H9 (cell line): ENCODE results near the gene PACC1. TPM values are rescaled to one million over a fixed set of nuclear protein-coding genes. Genes with fewer than 3 reads are reported as not detected.

Source experiments
- DNase-seq: peaks from one replicate; pipeline ENCODE4 v3.0.0-alpha.2; 2017
- H2AFZ ChIP-seq: one replicate; pipeline ENCODE4 v1.6.1; 2013; ENCODE audit warnings: mild to moderate bottlenecking, low read length, control low read depth, moderate library complexity
- H2AK5ac ChIP-seq: 2 replicates; pipeline ENCODE4 v1.6.1; 2013; ENCODE audit warnings: low read length, control low read depth, mixed read lengths; ENCODE audit not compliant: insufficient read length
- H2BK120ac ChIP-seq: one replicate; pipeline ENCODE4 v1.6.1; 2013; ENCODE audit warnings: low read depth, mild to moderate bottlenecking, low read length, control low read depth, inconsistent platforms; ENCODE audit not compliant: poor library complexity, severe bottlenecking
- H2BK12ac ChIP-seq: 2 replicates; pipeline ENCODE4 v1.6.1; 2013; ENCODE audit warnings: low read length, control low read depth, mixed read lengths, low read depth; ENCODE audit not compliant: insufficient read length
- H2BK15ac ChIP-seq: 2 replicates; pipeline ENCODE4 v1.6.1; 2013; ENCODE audit warnings: low read depth, low read length, control low read depth
- H2BK20ac ChIP-seq: one replicate; pipeline ENCODE4 v1.6.1; 2013; ENCODE audit warnings: low read depth, mild to moderate bottlenecking, low read length, control low read depth, inconsistent platforms; ENCODE audit not compliant: poor library complexity, severe bottlenecking
- H2BK5ac ChIP-seq: 2 replicates; pipeline ENCODE4 v1.6.1; 2013; ENCODE audit warnings: low read length, control low read depth, mixed read lengths; ENCODE audit not compliant: insufficient read length
- H3K14ac ChIP-seq: 2 replicates; pipeline ENCODE4 v1.6.1; 2013; ENCODE audit warnings: low read length, control low read depth; ENCODE audit not compliant: insufficient read depth
- H3K18ac ChIP-seq: 2 replicates; pipeline ENCODE4 v1.6.1; 2013; ENCODE audit warnings: low read depth, mild to moderate bottlenecking, mixed read lengths, low read length, control low read depth; ENCODE audit not compliant: insufficient read length
- H3K23ac ChIP-seq: 2 replicates; pipeline ENCODE4 v1.6.1; 2013; ENCODE audit warnings: low read length, control low read depth, mixed read lengths, low read depth; ENCODE audit not compliant: insufficient read length
- H3K23me2 ChIP-seq: 2 replicates; pipeline ENCODE4 v1.6.1; 2013; ENCODE audit warnings: low read depth, mild to moderate bottlenecking, mixed read lengths, low read length, control low read depth; ENCODE audit not compliant: insufficient read length, poor library complexity, severe bottlenecking
- H3K27ac ChIP-seq: 2 replicates; pipeline ENCODE4 v1.5.1; 2013; ENCODE audit warnings: low read length, control low read depth, mixed read lengths, low read depth; ENCODE audit not compliant: insufficient read length
- H3K27me3 ChIP-seq: 2 replicates; pipeline ENCODE4 v1.6.1; 2013; ENCODE audit warnings: low read length, control low read depth, inconsistent platforms; ENCODE audit not compliant: insufficient read depth
- H3K4ac ChIP-seq: 2 replicates; pipeline ENCODE4 v1.6.1; 2013; ENCODE audit warnings: low read depth, mild to moderate bottlenecking, control low read depth, inconsistent platforms, low read length, moderate library complexity
- H3K4me1 ChIP-seq: 2 replicates; pipeline ENCODE4 v1.6.1; 2013; ENCODE audit warnings: low read length, control low read depth, inconsistent platforms; ENCODE audit not compliant: insufficient read depth
- H3K4me2 ChIP-seq: 2 replicates; pipeline ENCODE4 v1.6.1; 2013; ENCODE audit warnings: low read length, control low read depth, mixed read lengths; ENCODE audit not compliant: insufficient read length, insufficient read depth
- H3K56ac ChIP-seq: 2 replicates; pipeline ENCODE4 v1.6.1; 2013; ENCODE audit warnings: low read depth, mild to moderate bottlenecking, mixed read lengths, low read length, control low read depth; ENCODE audit not compliant: insufficient read length
- H3K79me1 ChIP-seq: 2 replicates; pipeline ENCODE4 v1.6.1; 2013; ENCODE audit warnings: low read depth, mild to moderate bottlenecking, moderate library complexity, low read length, control low read depth, inconsistent platforms; ENCODE audit not compliant: insufficient read depth, poor library complexity, severe bottlenecking
- H3K79me2 ChIP-seq: 2 replicates; pipeline ENCODE4 v1.6.1; 2013; ENCODE audit warnings: low read length, control low read depth, inconsistent platforms; ENCODE audit not compliant: insufficient read depth
- H3K9ac ChIP-seq: 2 replicates; pipeline ENCODE4 v1.6.1; 2013; ENCODE audit warnings: low read length, control low read depth, mixed read lengths; ENCODE audit not compliant: insufficient read length; ENCODE audit errors: extremely low read depth
- H3K9me3 ChIP-seq: one replicate; pipeline ENCODE4 v1.6.1; 2013; ENCODE audit warnings: low read depth, low read length, inconsistent platforms; ENCODE audit not compliant: control insufficient read depth
- H3T11ph ChIP-seq: one replicate; pipeline ENCODE4 v1.6.1; 2013; ENCODE audit warnings: mild to moderate bottlenecking, low read length, control low read depth, inconsistent platforms
- H4K20me1 ChIP-seq: one replicate; pipeline ENCODE4 v1.6.1; 2013; ENCODE audit not compliant: control insufficient read depth, insufficient read length, insufficient read depth
- H4K5ac ChIP-seq: 2 replicates; pipeline ENCODE4 v1.6.1; 2013; ENCODE audit warnings: low read depth, mild to moderate bottlenecking, mixed read lengths, low read length, control low read depth; ENCODE audit not compliant: insufficient read length
- H4K8ac ChIP-seq: replicated peaks from 2 replicates; pipeline ENCODE4 v1.6.1; 2013; ENCODE audit warnings: low read length, control low read depth, mixed read lengths, low read depth; ENCODE audit not compliant: insufficient read length
- H4K91ac ChIP-seq: 2 replicates; pipeline ENCODE4 v1.6.1; 2013; ENCODE audit warnings: low read depth, mild to moderate bottlenecking, moderate library complexity, mixed read lengths, low read length, control low read depth; ENCODE audit not compliant: insufficient read length
- H3K27ac Mint-ChIP-seq, 3 experiments: 2 replicates in 2 of 3; 3 replicates in 1 of 3; pipeline ENCODE4 v1.8.0; 2020 to 2021; ENCODE audit warnings: mixed read lengths in 3 of 3, mild to moderate bottlenecking in 1 of 3, moderate library complexity in 1 of 3
- H3K27me3 Mint-ChIP-seq: 2 replicates; pipeline ENCODE4 v1.8.0; 2021; ENCODE audit warnings: low read depth, mild to moderate bottlenecking, moderate library complexity, mixed read lengths
- H3K36me3 Mint-ChIP-seq, 3 experiments: 2 replicates in 2 of 3; 3 replicates in 1 of 3; pipeline ENCODE4 v1.8.0; 2020 to 2021; ENCODE audit warnings: low read depth in 3 of 3, mixed read lengths in 3 of 3; ENCODE audit not compliant: insufficient read depth in 1 of 3
- H3K4me1 Mint-ChIP-seq, 2 experiments: 2 replicates each; pipeline ENCODE4 v1.8.0; 2020; ENCODE audit warnings: mixed read lengths in 2 of 2
- H3K4me3 Mint-ChIP-seq, 2 experiments: 2 replicates in 1 of 2; 3 replicates in 1 of 2; pipeline ENCODE4 v1.8.0; 2020 to 2021; ENCODE audit warnings: mild to moderate bottlenecking in 2 of 2, mixed read lengths in 2 of 2, moderate library complexity in 1 of 2
- H3K9me3 Mint-ChIP-seq, 2 experiments: 2 replicates in 1 of 2; 3 replicates in 1 of 2; pipeline ENCODE4 v1.8.0; 2020; ENCODE audit warnings: mild to moderate bottlenecking in 2 of 2, mixed read lengths in 2 of 2, moderate library complexity in 1 of 2
- CTCF ChIP-seq: fragments of 200-600 bp; sonication (generic); conservative IDR thresholded peaks from 3 replicates; pipeline ENCODE4 v1.8.0; 2021; ENCODE audit warnings: antibody characterized with exemption, mild to moderate bottlenecking
- WGBS: extraction: QIAGEN DNeasy Blood & Tissue Kit; methylation state at CpG from one replicate; pipeline ENCODE4 v1.1.7; 2013; ENCODE audit warnings: missing lambda C conversion rate, low lambda C conversion rate, mixed read lengths; ENCODE audit not compliant: insufficient read length; ENCODE audit errors: extremely low coverage; 5-methylcytosine and 5-hydroxymethylcytosine counted together
- total RNA-seq: library from RNA; stranded (reverse); gene quantifications from 2 replicates; pipeline ENCODE4 v1.2.1, GENCODE V29; 2021

PACC1 gene
- total RNA-seq, 1 experiment from 2014 or later, result 10.9 TPM

- peaks cover 9% of the 10 kb centered on the region for H3K27me3 Mint-ChIP-seq
Observed at GRCh38 chr1:212412374-212412773, 2.3 kb downstream of the PACC1 start.

More at GRCh38 chr1:212412374-212412773, 2.3 kb downstream of the PACC1 start:
- Mint-ChIP-seq H3K9me3 (no peaks in the 10 kb centered on the region), H3K36me3 (peaks cover 39 to 52% (median 48%) of the 10 kb centered on the region in 3 experiments), H3K4me1 (peaks cover 23 to 29% of the 10 kb centered on the region in 2 experiments), H3K4me3 (peak overlapping the region in 1 of 2 experiments; percentile 95; a peak in 2 of 5 replicates), H3K27ac (no peak overlapping the region)
- Histone ChIP-seq H2BK120ac (no peak overlapping the region), H3K9ac (no peak overlapping the region), H3K18ac (no peak overlapping the region), H3T11ph (no peak overlapping the region), H4K5ac (no peak overlapping the region), H3K4me2 (no peak overlapping the region), H2AK5ac (no peak overlapping the region), H3K4ac (no peak overlapping the region), H4K20me1 (no peaks in the 10 kb centered on the region), H3K79me1 (no peaks in the 10 kb centered on the region), H3K56ac (no peak overlapping the region), H2AFZ (no peak overlapping the region), H3K23ac (no peak overlapping the region), H3K27ac (no peak overlapping the region), H3K27me3 (no peaks in the 10 kb centered on the region), H2BK5ac (no peak overlapping the region), H4K8ac (no peak overlapping the region), H2BK12ac (no peak overlapping the region), H4K91ac (no peak overlapping the region), H2BK15ac (no peak overlapping the region), H3K4me1 (no peaks in the 10 kb centered on the region; the same call in 1 of the 2 replicates), H3K79me2 (peaks cover 4% of the 10 kb centered on the region; the same call in 1 of the 2 replicates), H2BK20ac (no peak overlapping the region), H3K14ac (no peak overlapping the region), H3K23me2 (peaks cover 6% of the 10 kb centered on the region), H3K9me3 (no peaks in the 10 kb centered on the region)
- no CpG with 5 or more reads among the region's 3 CpGs for WGBS
- no peak for TF ChIP-seq CTCF
- no peak for DNase-seq
